Glomerular endothelial cell (primary cell): Measurements from ENCODE around the gene TMEM221. TPM values are rescaled to one million over a fixed set of nuclear protein-coding genes. Genes with fewer than 3 reads are reported as not detected.
A peak's percentile ranks its signal among the peaks of the same experiment; 100 is the strongest.
"Not testable (repeated sequence)": the region's sequence is repeated elsewhere in the genome, so short reads cannot be mapped to it uniquely, and the experiment has no call there.

ENCODE experiments used
- DNase-seq: peaks from one replicate; pipeline ENCODE4 v3.0.0-alpha.2; 2011; ENCODE audit warnings: low read depth, low spot score; ENCODE audit errors: extremely low read depth
- total RNA-seq: library from RNA; depleted of rRNA; stranded (reverse); fragments of >200 nt; gene quantifications from 2 replicates; pipeline ENCODE4 v1.2.3, GENCODE V29; 2015

The TMEM221 gene
- total RNA-seq, 1 donor from 2014 or later: 0.06 TPM

- DNase-seq: not testable (repeated sequence)
Measured at GRCh38 chr19:17475011-17475540, 26.6 kb upstream of the TMEM221 start.

GRCh38 chr19:17473041-17473440 is 24.6 kb upstream of the TMEM221 start:
- peak; percentile 63 for DNase-seq

- no peak for DNase-seq
Measured at GRCh38 chr19:17471410-17472125, 23.1 kb upstream of the TMEM221 start.

GRCh38 chr19:17470068-17470841 is 21.8 kb upstream of the TMEM221 start, which contains the start of gene SLC27A1:
Gene SLC27A1 (plus strand): TSS chr19:17470524. CDS start chr19:17470541, 17 bp downstream.
- DNase-seq: peak; percentile 85

GRCh38 chr19:17469481-17470067 is 21.1 kb upstream of the TMEM221 start:
- no peak for DNase-seq

GRCh38 chr19:17469092-17469480 is 20.6 kb upstream of the TMEM221 start:
- no peak for DNase-seq

- DNase-seq: no peak
Measured at GRCh38 chr19:17468302-17469091, 20.0 kb upstream of the TMEM221 start.

- no peak for DNase-seq
Measured at GRCh38 chr19:17467471-17468301, 19.2 kb upstream of the TMEM221 start.

GRCh38 chr19:17466487-17466850 is 18.0 kb upstream of the TMEM221 start:
- DNase-seq: no peak

- DNase-seq: no peak
Measured at GRCh38 chr19:17460372-17461230, 12.1 kb upstream of the TMEM221 start, which contains the start of gene NXNL1. Gene NXNL1 (minus strand): TSS chr19:17460926. CDS start chr19:17460869, 57 bp downstream.

GRCh38 chr19:17458970-17459369 is 10.5 kb upstream of the TMEM221 start:
- no peak for DNase-seq

- DNase-seq: no peak
Measured at GRCh38 chr19:17457616-17458015, 9.1 kb upstream of the TMEM221 start.

GRCh38 chr19:17456127-17456526 is 7.7 kb upstream of the TMEM221 start:
- no peak for DNase-seq

- no peak for DNase-seq
Measured at GRCh38 chr19:17455308-17456123, 7.0 kb upstream of the TMEM221 start.

GRCh38 chr19:17454576-17455071 is 6.2 kb upstream of the TMEM221 start:
- DNase-seq: no peak

GRCh38 chr19:17451820-17452219 is 3.4 kb upstream of the TMEM221 start:
- no peak for DNase-seq

- no peak for DNase-seq
Measured at GRCh38 chr19:17450264-17451075, 2.0 kb upstream of the TMEM221 start.
